Tibial nerve (tissue), 3 donors: ENCODE data around the gene PYDC1.

Experiments used
- CTCF ChIP-seq, 5 experiments: fragments of 200-600 bp in 3 of 5; fragments of 450-650 bp in 2 of 5; sonication (generic) in 3 of 5; IDR thresholded peaks; one replicate each; pipeline ENCODE4 v1.5.1; 2016 to 2019; ENCODE audit warnings: antibody characterized with exemption in 5 of 5, mild to moderate bottlenecking in 3 of 5, moderate library complexity in 2 of 5
- POLR2A ChIP-seq, 2 donors: fragments of 450-650 bp; IDR thresholded peaks; one replicate each; pipeline ENCODE4 v1.6.1; 2017; ENCODE audit warnings: antibody characterized with exemption in 2 of 2, mild to moderate bottlenecking in 2 of 2, moderate library complexity in 2 of 2

- no peak for TF ChIP-seq CTCF (IDR thresholded peaks at IDR 0.05)
- TF ChIP-seq POLR2A (IDR thresholded peaks at IDR 0.05): no peak
These were observed 45.1 kb upstream of the PYDC1 start for GRCh38 chr16:31262084-31262483.
